ENCODE data around the gene TEX26.

TEX26 gene

GRCh38 chr13:30978981-30979956, 46.8 kb downstream of the TEX26 start:
- Histone ChIP-seq H3K4me1 (ENCODE audit: control insufficient read depth, insufficient read depth, low read depth, low read length) (peaks cover 9% of the 10 kb centered on the region), H2BK12ac (ENCODE audit: low read length in 2 of 2) (peak overlapping the region; percentile 93 to 95), H3K9ac (ENCODE audit: low read length) (no peak overlapping the region), H3K36me3 (ENCODE audit: control insufficient read depth in 1 of 2, insufficient read depth in 2 of 2, low read depth in 1 of 2, low read length in 2 of 2) (no peaks in the 10 kb centered on the region), H3K23ac (ENCODE audit: low read length in 2 of 2) (no peak overlapping the region), H2BK5ac (ENCODE audit: low read depth, low read length, poor library complexity, severe bottlenecking) (no peak overlapping the region), H2AK5ac (ENCODE audit: low read length, severe bottlenecking) (peak overlapping the region; percentile 78), H2AFZ (ENCODE audit: low read depth, low read length) (no peak overlapping the region), H3K27ac (ENCODE audit: low read length, poor library complexity, severe bottlenecking) (peak overlapping the region; percentile 73), H4K8ac (ENCODE audit: low read length) (peak overlapping the region; percentile 84), H3K18ac (ENCODE audit: low read depth in 1 of 2, low read length in 2 of 2) (peak overlapping the region; percentile 83 to 84), H3K27me3 (ENCODE audit: control insufficient read depth in 1 of 2, insufficient read depth in 1 of 2, low read length in 2 of 2) (no peaks in the 10 kb centered on the region), H2BK15ac (ENCODE audit: low read depth, poor library complexity, severe bottlenecking) (peak overlapping the region; percentile 71), H3K9me3 (ENCODE audit: control insufficient read depth, low read length) (no peaks in the 10 kb centered on the region), H4K91ac (ENCODE audit: low read length) (peak overlapping the region; percentile 92), H3K14ac (ENCODE audit: low read length in 2 of 2) (peak overlapping the region in 1 of 2 experiments; percentile 23), H2BK120ac (ENCODE audit: low read depth, low read length) (peak overlapping the region; percentile 88), H3K4me3 (ENCODE audit: insufficient read depth in 1 of 2, low read depth in 1 of 2, low read length in 2 of 2) (no peak overlapping the region), H3K79me1 (replicated peaks; ENCODE audit: low read length, poor library complexity, severe bottlenecking) (no peaks in the 10 kb centered on the region), H3K4me2 (ENCODE audit: low read length, poor library complexity, severe bottlenecking) (no peak overlapping the region), H3K4ac (ENCODE audit: low read depth in 1 of 2, low read length in 2 of 2) (peak overlapping the region; percentile 68 to 92)
- 68% methylated on average over 14 of the region's 15 CpGs for WGBS
- DNase-seq, result no peak

GRCh38 chr13:30982506-30982905, 50.0 kb downstream of the TEX26 start:
- Histone ChIP-seq H3K9me3 (ENCODE audit: control insufficient read depth, low read length) (no peaks in the 10 kb centered on the region), H2AFZ (ENCODE audit: low read depth, low read length) (no peak overlapping the region), H2BK15ac (ENCODE audit: low read depth, poor library complexity, severe bottlenecking) (no peak overlapping the region), H3K18ac (ENCODE audit: low read depth in 1 of 2, low read length in 2 of 2) (no peak overlapping the region), H2BK12ac (ENCODE audit: low read length in 2 of 2) (no peak overlapping the region), H4K91ac (ENCODE audit: low read length) (no peak overlapping the region), H2BK120ac (ENCODE audit: low read depth, low read length) (no peak overlapping the region), H3K4me2 (ENCODE audit: low read length, poor library complexity, severe bottlenecking) (no peak overlapping the region), H3K23ac (ENCODE audit: low read length in 2 of 2) (no peak overlapping the region), H3K4me1 (ENCODE audit: control insufficient read depth, insufficient read depth, low read depth, low read length) (peaks cover 9% of the 10 kb centered on the region), H3K9ac (ENCODE audit: low read length) (no peak overlapping the region), H3K36me3 (ENCODE audit: control insufficient read depth in 1 of 2, insufficient read depth in 2 of 2, low read depth in 1 of 2, low read length in 2 of 2) (no peaks in the 10 kb centered on the region), H3K14ac (ENCODE audit: low read length in 2 of 2) (no peak overlapping the region), H2AK5ac (ENCODE audit: low read length, severe bottlenecking) (no peak overlapping the region), H4K8ac (ENCODE audit: low read length) (no peak overlapping the region), H3K27me3 (ENCODE audit: control insufficient read depth in 1 of 2, insufficient read depth in 1 of 2, low read length in 2 of 2) (no peaks in the 10 kb centered on the region), H3K4ac (ENCODE audit: low read depth in 1 of 2, low read length in 2 of 2) (no peak overlapping the region), H3K27ac (ENCODE audit: low read length, poor library complexity, severe bottlenecking) (no peak overlapping the region), H2BK5ac (ENCODE audit: low read depth, low read length, poor library complexity, severe bottlenecking) (no peak overlapping the region), H3K79me1 (replicated peaks; ENCODE audit: low read length, poor library complexity, severe bottlenecking) (no peaks in the 10 kb centered on the region), H3K4me3 (ENCODE audit: insufficient read depth in 1 of 2, low read depth in 1 of 2, low read length in 2 of 2) (no peak overlapping the region)
- WGBS, result 98% methylated on average over 3 of the region's 3 CpGs
- DNase-seq, result no peak

GRCh38 chr13:30982906-30983305, 50.5 kb downstream of the TEX26 start:
- WGBS, result 100% methylated on average over 2 of the region's 3 CpGs
- Histone ChIP-seq H3K79me1 (replicated peaks; ENCODE audit: low read length, poor library complexity, severe bottlenecking) (no peaks in the 10 kb centered on the region), H3K23ac (ENCODE audit: low read length in 2 of 2) (no peak overlapping the region), H2AFZ (ENCODE audit: low read depth, low read length) (no peak overlapping the region), H3K36me3 (ENCODE audit: control insufficient read depth in 1 of 2, insufficient read depth in 2 of 2, low read depth in 1 of 2, low read length in 2 of 2) (no peaks in the 10 kb centered on the region), H3K27me3 (ENCODE audit: control insufficient read depth in 1 of 2, insufficient read depth in 1 of 2, low read length in 2 of 2) (no peaks in the 10 kb centered on the region), H2AK5ac (ENCODE audit: low read length, severe bottlenecking) (no peak overlapping the region), H3K4me1 (ENCODE audit: control insufficient read depth, insufficient read depth, low read depth, low read length) (peaks cover 9% of the 10 kb centered on the region), H3K4me2 (ENCODE audit: low read length, poor library complexity, severe bottlenecking) (no peak overlapping the region), H3K4me3 (ENCODE audit: insufficient read depth in 1 of 2, low read depth in 1 of 2, low read length in 2 of 2) (no peak overlapping the region), H2BK5ac (ENCODE audit: low read depth, low read length, poor library complexity, severe bottlenecking) (no peak overlapping the region), H4K8ac (ENCODE audit: low read length) (no peak overlapping the region), H3K14ac (ENCODE audit: low read length in 2 of 2) (no peak overlapping the region), H3K27ac (ENCODE audit: low read length, poor library complexity, severe bottlenecking) (no peak overlapping the region), H3K9me3 (ENCODE audit: control insufficient read depth, low read length) (no peaks in the 10 kb centered on the region), H3K18ac (ENCODE audit: low read depth in 1 of 2, low read length in 2 of 2) (peak overlapping the region in 1 of 2 experiments; percentile 30), H3K4ac (ENCODE audit: low read depth in 1 of 2, low read length in 2 of 2) (no peak overlapping the region), H4K91ac (ENCODE audit: low read length) (no peak overlapping the region), H3K9ac (ENCODE audit: low read length) (no peak overlapping the region), H2BK15ac (ENCODE audit: low read depth, poor library complexity, severe bottlenecking) (no peak overlapping the region), H2BK12ac (ENCODE audit: low read length in 2 of 2) (no peak overlapping the region), H2BK120ac (ENCODE audit: low read depth, low read length) (no peak overlapping the region)
- DNase-seq, result no peak

DNA sequence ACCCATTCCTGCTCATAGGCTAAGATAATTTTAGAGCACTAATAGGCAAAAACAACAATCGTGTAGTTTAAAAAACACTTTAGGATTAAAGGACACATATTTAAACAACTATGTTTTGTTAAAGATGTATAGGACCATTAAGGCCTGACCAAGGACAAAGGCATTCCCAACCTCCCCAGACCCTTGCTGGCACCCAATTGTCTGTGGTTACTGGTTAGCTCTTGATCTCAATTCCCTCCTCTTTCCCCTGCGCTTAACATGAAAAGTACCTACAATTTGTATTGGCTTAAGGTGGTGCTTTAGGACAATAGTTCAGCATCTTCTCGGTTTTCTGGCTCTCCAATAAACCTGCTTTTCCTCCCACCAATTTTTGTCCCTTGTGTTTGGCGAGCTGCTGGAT, 51.0 kb downstream of the TEX26 start:
- Histone ChIP-seq H2BK120ac (ENCODE audit: low read depth, low read length) (no peak overlapping the region), H3K4ac (ENCODE audit: low read depth in 1 of 2, low read length in 2 of 2) (no peak overlapping the region), H2AFZ (ENCODE audit: low read depth, low read length) (no peak overlapping the region), H3K14ac (ENCODE audit: low read length in 2 of 2) (no peak overlapping the region), H3K9ac (ENCODE audit: low read length) (no peak overlapping the region), H3K79me1 (replicated peaks; ENCODE audit: low read length, poor library complexity, severe bottlenecking) (no peaks in the 10 kb centered on the region), H3K9me3 (ENCODE audit: control insufficient read depth, low read length) (no peaks in the 10 kb centered on the region), H3K4me2 (ENCODE audit: low read length, poor library complexity, severe bottlenecking) (no peak overlapping the region), H2AK5ac (ENCODE audit: low read length, severe bottlenecking) (no peak overlapping the region), H2BK12ac (ENCODE audit: low read length in 2 of 2) (peak overlapping the region; percentile 2 to 10), H4K91ac (ENCODE audit: low read length) (no peak overlapping the region), H3K18ac (ENCODE audit: low read depth in 1 of 2, low read length in 2 of 2) (peak overlapping the region; percentile 16 to 19), H3K23ac (ENCODE audit: low read length in 2 of 2) (no peak overlapping the region), H2BK15ac (ENCODE audit: low read depth, poor library complexity, severe bottlenecking) (no peak overlapping the region), H3K27me3 (ENCODE audit: control insufficient read depth in 1 of 2, insufficient read depth in 1 of 2, low read length in 2 of 2) (no peaks in the 10 kb centered on the region), H4K8ac (ENCODE audit: low read length) (no peak overlapping the region), H2BK5ac (ENCODE audit: low read depth, low read length, poor library complexity, severe bottlenecking) (no peak overlapping the region), H3K36me3 (ENCODE audit: control insufficient read depth in 1 of 2, insufficient read depth in 2 of 2, low read depth in 1 of 2, low read length in 2 of 2) (no peaks in the 10 kb centered on the region), H3K27ac (ENCODE audit: low read length, poor library complexity, severe bottlenecking) (no peak overlapping the region), H3K4me1 (ENCODE audit: control insufficient read depth, insufficient read depth, low read depth, low read length) (peaks cover 9% of the 10 kb centered on the region), H3K4me3 (ENCODE audit: insufficient read depth in 1 of 2, low read depth in 1 of 2, low read length in 2 of 2) (no peak overlapping the region)
- no peak for DNase-seq
- WGBS, result 89% methylated on average over 1 of the region's 4 CpGs
